NB4 (cell line): Measurements from ENCODE around the gene RPP25L.

Source experiments
- DNase-seq: peaks from one replicate; pipeline ENCODE4 v3.0.0; 2010; ENCODE audit warnings: low read depth
- H3K4me3 ChIP-seq: one replicate; pipeline ENCODE4 v1.5.1; 2011; ENCODE audit warnings: mild to moderate bottlenecking, low read depth, low read length, moderate library complexity
- MYC ChIP-seq: IDR thresholded peaks from 2 replicates; pipeline ENCODE4 v1.6.1; 2011; ENCODE audit warnings: low read depth, low read length
- POLR2A ChIP-seq: IDR thresholded peaks from 2 replicates; pipeline ENCODE4 v1.6.1; 2011; ENCODE audit warnings: mild to moderate bottlenecking; ENCODE audit not compliant: insufficient read length; ENCODE audit errors: extremely low read depth
- TF ChIP-seq, protein P1 (sequence below): IDR thresholded peaks from one replicate; pipeline ENCODE4 v1.5.1; 2012; ENCODE audit warnings: low read depth, low read length
- TF ChIP-seq, protein P2 (sequence below): IDR thresholded peaks from 2 replicates; pipeline ENCODE4 v1.6.1; 2011; ENCODE audit warnings: low read depth, low read length

Gene RPP25L

DNA sequence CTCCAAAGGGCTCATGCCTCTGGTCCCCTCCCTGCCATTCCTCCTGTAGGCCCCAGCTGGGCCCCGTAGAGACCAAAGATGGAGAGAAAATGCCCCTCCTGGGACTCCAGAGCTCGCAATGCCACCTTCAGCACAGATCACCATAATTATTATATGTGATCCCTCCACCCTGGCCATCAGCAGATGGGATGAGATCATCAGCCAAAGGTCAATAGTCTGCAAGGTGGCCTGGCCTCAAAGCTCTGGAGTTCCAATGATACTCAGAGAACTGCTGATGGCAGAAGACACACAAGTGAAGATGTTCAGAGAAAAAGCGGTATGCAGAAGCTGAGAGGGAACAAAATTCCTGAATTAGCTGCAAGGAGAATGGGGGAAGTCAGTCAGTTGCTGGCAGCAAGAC, 5.0 kb downstream of the RPP25L start:
- no peak for DNase-seq
- TF ChIP-seq POLR2A (no peak), MYC (no peak)
- TF ChIP-seq, protein P1, sequence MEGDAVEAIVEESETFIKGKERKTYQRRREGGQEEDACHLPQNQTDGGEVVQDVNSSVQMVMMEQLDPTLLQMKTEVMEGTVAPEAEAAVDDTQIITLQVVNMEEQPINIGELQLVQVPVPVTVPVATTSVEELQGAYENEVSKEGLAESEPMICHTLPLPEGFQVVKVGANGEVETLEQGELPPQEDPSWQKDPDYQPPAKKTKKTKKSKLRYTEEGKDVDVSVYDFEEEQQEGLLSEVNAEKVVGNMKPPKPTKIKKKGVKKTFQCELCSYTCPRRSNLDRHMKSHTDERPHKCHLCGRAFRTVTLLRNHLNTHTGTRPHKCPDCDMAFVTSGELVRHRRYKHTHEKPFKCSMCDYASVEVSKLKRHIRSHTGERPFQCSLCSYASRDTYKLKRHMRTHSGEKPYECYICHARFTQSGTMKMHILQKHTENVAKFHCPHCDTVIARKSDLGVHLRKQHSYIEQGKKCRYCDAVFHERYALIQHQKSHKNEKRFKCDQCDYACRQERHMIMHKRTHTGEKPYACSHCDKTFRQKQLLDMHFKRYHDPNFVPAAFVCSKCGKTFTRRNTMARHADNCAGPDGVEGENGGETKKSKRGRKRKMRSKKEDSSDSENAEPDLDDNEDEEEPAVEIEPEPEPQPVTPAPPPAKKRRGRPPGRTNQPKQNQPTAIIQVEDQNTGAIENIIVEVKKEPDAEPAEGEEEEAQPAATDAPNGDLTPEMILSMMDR: no peak
- TF ChIP-seq, protein P2, sequence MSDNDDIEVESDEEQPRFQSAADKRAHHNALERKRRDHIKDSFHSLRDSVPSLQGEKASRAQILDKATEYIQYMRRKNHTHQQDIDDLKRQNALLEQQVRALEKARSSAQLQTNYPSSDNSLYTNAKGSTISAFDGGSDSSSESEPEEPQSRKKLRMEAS: no peak
- H3K4me3 ChIP-seq: no peak overlapping the region

DNA sequence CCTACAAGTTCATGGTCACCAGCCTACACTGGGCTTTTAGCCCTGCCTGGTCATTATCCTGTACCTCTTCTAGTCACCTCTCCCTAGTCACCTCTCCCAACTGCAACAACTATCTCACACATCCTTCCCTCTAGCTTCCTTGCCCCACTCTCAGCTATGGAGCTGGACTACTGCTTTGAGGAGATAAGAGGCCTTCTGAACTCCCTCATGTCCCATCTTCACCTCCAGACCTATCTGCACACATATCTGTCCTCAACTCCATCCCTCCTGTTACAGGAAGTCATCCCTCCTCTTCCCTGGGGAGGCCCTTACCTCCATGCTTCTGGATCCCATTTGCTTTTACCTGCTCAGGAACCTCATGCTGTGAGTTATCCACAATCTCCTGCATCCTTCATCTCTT, 5.7 kb downstream of the RPP25L start:
- DNase-seq: no peak
- TF ChIP-seq MYC (no peak), POLR2A (no peak)
- TF ChIP-seq, protein P2: no peak
- TF ChIP-seq, protein P1: no peak
- no peak overlapping the region for H3K4me3 ChIP-seq

DNA sequence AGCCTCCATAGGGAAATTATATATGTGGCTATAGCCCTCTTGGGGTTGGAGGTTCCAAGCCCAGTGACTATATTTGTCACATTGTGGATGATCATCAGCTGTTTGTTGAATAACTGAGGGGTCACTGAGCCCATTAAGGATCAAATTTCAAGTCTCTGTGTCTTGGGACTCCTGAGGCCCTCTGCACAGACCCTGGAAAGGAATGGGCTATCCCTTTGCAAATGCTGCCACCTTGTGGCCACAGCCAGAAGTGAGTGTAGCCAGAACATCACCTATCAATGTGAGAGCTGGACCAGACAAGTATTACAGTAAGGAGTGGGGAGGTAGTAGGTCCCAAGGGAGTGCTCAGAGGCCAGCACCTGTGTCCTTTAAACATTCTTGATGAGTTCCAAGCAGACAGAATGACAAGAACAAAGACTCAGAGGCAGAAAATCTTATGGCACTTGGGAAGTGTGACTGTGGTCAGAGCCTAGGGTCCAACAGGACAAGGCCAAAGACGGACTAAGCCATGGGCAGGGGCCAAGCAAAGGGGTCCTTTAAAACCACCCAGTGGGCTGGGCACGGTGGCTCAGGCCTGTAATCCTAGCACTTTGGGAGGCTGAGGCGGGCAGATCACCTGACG, 8.2 kb downstream of the RPP25L start:
- TF ChIP-seq, protein P1: peak; percentile 100
- TF ChIP-seq MYC: no peak
- peak; percentile 88 for DNase-seq
- H3K4me3 ChIP-seq: no peak overlapping the region

DNA sequence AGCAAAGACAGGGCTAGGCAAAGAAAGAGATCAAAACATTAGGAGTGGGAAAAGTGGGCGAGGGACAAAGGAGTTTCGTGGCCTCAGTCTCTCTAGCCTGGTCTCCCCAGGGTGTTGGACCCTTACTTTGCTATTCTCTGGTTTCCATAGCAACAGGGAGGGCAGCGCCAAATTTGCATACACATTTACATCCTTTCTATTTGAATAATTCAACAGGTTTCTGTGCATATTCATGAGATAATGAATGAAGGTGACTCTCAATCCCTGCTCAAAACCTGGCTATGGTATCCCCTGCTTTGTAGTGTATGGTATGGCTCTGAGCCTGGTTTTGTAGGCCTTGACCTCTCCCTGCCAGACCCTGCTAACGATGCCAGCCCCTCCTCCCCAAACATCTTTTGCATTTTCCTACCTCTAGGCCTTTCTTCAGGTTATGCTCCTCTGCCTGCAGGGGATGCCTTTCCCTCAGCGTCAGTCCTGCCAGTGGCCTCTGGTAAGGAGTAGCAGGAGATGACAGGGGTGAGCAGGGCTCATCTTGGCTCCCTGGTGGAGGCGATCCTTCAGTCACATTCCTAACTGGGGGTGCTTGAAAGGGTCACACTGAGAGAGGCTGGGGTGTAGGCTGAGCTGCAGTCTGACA, 9.8 kb downstream of the RPP25L start:
- TF ChIP-seq, protein P1: no peak
- TF ChIP-seq MYC: no peak
- TF ChIP-seq, protein P2: no peak
- no peak for TF ChIP-seq POLR2A

DNA sequence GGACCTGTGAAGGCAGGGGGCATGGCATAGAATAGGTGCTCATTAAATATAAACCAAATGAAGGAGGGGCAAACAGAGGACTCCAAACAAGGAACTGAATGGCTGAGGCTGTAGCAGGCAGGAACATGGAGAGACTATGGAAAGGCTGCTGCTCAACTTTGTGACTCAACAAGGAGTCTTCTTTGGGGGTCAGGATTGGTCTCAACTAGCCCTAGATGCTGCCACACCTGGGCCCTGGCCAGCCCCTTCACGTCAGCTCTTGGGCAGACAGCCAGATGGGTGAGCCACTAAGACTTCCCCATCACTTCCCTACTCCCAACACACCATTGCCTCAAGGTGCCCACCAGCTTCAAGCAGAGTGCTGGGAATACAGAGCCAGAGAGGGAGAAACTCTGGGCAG, 11.0 kb downstream of the RPP25L start:
- H3K4me3 ChIP-seq: no peak overlapping the region
- DNase-seq: no peak
- TF ChIP-seq, protein P2: no peak
- TF ChIP-seq MYC: no peak
- no peak for TF ChIP-seq POLR2A
- TF ChIP-seq, protein P1: no peak

More for the DNA sequence above, 9.8 kb downstream of the RPP25L start:
- no peak for DNase-seq
- no peak overlapping the region for H3K4me3 ChIP-seq
